ENCODE results near the gene UGCG.
"Not testable (repeated sequence)": the region's sequence is repeated elsewhere in the genome, so short reads cannot be mapped to it uniquely, and the experiment has no call there.

Gene UGCG

GRCh38 chr9:111953444-111953843 is 56.8 kb downstream of the UGCG start:
- no peak for DNase-seq (ENCODE audit: low read depth)

GRCh38 chr9:111955048-111955447 is 58.4 kb downstream of the UGCG start:
- DNase-seq (ENCODE audit: low read depth): no peak

- no peak for DNase-seq (ENCODE audit: low read depth)
Measured at GRCh38 chr9:111957856-111958631, 61.4 kb downstream of the UGCG start.

- no peak for DNase-seq (ENCODE audit: low read depth)
Measured at GRCh38 chr9:111959468-111960359, 63.1 kb downstream of the UGCG start.

DNA sequence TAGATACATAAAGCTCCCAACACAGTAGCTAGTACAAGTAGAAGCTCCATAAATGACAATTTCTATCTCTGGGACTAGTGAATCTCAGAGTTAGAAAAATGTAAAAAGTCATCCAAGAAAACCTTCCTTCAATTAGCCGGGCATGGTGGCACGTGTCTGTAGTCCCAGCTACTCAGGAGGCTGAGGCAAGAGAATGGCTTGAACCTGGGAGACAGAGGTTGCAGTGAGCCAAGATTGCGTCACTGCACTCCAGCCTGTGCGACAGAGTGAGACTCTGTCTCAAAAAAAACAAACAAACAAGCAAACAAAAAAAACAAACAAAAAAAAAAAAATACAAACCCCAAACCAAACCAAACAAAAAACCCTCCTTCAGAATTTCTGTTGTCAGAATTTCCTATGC is 63.9 kb downstream of the UGCG start:
- DNase-seq (ENCODE audit: low read depth): not testable (repeated sequence)

DNA sequence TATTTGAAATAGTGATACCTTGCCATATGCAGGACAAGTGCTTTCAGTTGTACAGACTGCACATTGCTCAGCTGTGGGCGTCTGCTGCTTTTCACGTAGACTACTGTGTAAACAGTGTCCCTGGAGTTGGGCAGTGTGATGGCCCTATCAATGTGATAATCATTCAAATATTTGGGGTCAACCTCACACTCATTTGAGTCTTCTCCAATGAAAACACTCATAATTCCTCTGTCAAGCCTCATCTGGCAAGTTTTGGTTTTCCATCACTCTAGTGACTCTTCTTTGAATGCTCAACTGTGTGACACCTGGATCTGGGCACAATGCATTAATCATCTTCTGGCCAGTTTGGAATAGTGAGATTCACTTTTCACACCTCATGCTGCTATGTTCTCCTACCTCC is 64.4 kb downstream of the UGCG start:
- DNase-seq (ENCODE audit: low read depth): no peak

DNA sequence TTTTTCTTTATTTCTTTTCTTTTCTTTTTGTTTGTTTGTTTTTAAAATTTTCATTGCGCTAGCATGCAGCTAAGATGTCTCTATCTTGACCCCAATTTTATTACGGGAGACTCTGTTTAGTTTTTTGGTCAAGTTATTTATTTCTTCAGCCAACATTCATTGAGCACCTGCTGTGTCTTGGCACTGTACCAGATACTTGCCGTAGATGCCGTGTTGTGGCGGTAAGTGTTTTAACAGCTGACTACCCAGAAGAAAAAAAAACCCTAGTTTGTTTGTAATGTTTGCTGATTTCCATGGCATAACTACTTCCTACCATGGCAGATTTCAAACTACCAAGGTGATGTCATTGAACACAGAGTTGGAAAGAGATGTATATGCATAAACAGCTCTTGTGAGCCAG is 65.0 kb downstream of the UGCG start:
- DNase-seq (ENCODE audit: low read depth): no peak

- DNase-seq (ENCODE audit: low read depth): no peak
Measured at GRCh38 chr9:111962021-111962420, 65.4 kb downstream of the UGCG start.

DNA sequence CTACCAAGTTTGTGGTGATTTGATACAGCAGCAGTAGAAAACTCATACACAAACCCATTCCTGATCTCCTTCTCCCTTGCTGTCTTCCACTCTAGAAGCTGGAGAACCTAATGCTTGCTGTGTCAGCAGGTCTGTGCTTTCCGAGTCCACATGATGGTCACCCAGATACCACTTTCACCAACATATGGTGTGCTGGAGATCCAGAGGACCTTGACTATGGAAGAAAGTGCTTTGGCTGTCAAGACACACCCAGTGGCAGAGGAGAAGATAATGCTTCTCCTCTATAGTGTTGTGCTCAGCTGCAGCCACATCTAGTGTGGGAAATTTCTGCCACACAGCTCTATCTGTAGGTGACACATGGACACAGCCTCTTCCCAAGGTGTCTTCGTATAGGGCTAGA is 67.4 kb downstream of the UGCG start:
- no peak for DNase-seq (ENCODE audit: low read depth)

DNA sequence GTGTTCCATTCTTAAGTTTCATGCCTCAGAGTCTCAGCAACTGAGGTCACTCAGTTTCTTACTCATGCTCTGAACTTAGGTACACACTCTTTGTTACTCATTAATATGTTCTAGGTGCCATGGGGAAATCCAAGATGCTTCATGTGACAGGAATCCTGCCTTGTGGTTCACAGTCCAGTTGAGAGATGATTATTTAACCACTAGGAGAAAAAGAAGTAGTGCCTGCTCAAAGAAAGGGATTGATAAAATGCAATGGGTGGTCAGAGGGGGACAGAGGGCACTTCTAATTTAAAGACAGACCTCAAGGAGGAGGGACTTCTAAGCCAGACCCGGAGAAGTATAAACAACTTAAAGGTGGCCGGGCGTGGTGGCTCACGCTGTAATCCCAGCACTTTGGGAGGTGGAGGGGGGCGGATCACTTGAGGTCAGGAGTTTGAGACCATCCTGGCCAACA is 69.0 kb downstream of the UGCG start:
- no peak for DNase-seq (ENCODE audit: low read depth)

- DNase-seq (ENCODE audit: low read depth): no peak
Measured at GRCh38 chr9:111966124-111966723, 69.6 kb downstream of the UGCG start.

- DNase-seq (ENCODE audit: low read depth): no peak
Measured at GRCh38 chr9:111966861-111967291, 70.3 kb downstream of the UGCG start.

GRCh38 chr9:111967621-111968020 is 71.0 kb downstream of the UGCG start:
- DNase-seq (ENCODE audit: low read depth): no peak

DNA sequence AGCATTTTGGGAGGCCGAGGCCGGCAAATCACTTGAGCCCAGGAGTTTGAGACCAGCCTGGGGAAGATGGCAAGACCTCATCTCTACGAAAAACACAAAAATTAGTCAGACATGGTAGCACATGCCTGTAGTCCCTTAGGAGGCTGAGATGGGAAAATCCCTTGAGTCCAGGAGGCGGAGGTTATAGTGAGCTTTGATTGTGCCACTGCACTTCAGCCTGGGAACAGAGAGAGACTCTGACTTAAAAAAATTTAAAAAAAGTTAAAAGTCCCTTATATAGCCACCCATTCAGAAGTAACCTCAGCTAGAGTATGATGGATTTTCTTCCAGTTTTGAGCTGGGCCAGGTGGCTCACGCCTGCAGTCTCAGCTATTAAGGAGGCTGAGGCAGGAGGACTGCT is 72.4 kb downstream of the UGCG start:
- DNase-seq (ENCODE audit: low read depth): no peak

DNA sequence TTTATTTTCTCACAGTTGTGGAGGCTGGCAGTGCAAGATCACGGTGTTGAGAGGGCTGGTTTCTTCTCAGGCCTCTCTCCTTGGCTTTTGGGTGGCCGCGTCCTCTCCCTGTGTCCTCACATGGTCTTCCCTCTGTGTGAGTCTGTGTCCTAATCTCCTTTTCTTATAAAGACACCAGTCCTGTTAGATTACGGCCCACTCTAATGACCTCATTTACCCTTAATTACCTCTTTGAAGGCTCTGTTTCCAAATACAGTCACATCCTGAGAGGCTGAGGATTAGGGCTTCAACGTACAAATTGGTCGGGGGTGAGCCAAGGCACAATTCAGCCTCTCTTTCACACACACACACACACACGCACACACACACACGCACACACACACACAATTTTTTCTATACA is 73.0 kb downstream of the UGCG start:
- DNase-seq (ENCODE audit: low read depth): no peak

GRCh38 chr9:111970827-111971226 is 74.2 kb downstream of the UGCG start:
- no peak for DNase-seq (ENCODE audit: low read depth)

GRCh38 chr9:111974092-111974681 is 77.6 kb downstream of the UGCG start:
- DNase-seq (ENCODE audit: low read depth): no peak

GRCh38 chr9:111975709-111976108 is 79.1 kb downstream of the UGCG start:
- DNase-seq (ENCODE audit: low read depth): no peak

- no peak for DNase-seq (ENCODE audit: low read depth)
Measured at GRCh38 chr9:111978616-111979015, 82.0 kb downstream of the UGCG start.

- DNase-seq (ENCODE audit: low read depth): no peak
Measured at GRCh38 chr9:111979561-111979960, 82.9 kb downstream of the UGCG start.

DNA sequence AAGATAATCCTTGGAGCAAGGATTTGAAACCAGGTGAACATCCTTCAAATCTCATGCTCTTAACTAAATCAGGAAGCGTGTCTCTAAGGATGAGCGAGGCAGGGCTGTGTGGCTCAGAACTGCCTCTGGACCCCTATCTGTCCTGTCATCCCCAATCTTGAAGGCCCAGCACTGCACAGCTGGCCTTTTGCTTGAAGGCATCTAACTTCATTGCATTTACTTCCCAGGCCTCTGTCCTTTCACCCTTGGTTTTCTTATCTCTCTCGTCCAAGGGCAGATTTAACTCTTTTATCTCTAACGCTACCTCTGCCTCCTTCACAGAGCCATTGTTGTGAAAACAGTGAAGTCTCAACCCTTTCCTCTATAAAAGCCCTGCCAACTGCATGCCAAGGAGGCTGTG is 83.8 kb downstream of the UGCG start:
- no peak for DNase-seq (ENCODE audit: low read depth)

GRCh38 chr9:111983484-111983908 is 86.9 kb downstream of the UGCG start:
- DNase-seq (ENCODE audit: low read depth): no peak
